GM19351 (cell line): ENCODE data around the gene PVR.
"Not testable (repeated sequence)": the region's sequence is repeated elsewhere in the genome, so short reads cannot be mapped to it uniquely, and the experiment has no call there.

Source experiments
- ATAC-seq: cut with Tn5 transposase; IDR thresholded peaks from one replicate; pipeline ENCODE4 v1.9.1; 2021; ENCODE audit warnings: mild to moderate bottlenecking, moderate library complexity; ENCODE audit not compliant: unreplicated experiment

PVR gene

DNA sequence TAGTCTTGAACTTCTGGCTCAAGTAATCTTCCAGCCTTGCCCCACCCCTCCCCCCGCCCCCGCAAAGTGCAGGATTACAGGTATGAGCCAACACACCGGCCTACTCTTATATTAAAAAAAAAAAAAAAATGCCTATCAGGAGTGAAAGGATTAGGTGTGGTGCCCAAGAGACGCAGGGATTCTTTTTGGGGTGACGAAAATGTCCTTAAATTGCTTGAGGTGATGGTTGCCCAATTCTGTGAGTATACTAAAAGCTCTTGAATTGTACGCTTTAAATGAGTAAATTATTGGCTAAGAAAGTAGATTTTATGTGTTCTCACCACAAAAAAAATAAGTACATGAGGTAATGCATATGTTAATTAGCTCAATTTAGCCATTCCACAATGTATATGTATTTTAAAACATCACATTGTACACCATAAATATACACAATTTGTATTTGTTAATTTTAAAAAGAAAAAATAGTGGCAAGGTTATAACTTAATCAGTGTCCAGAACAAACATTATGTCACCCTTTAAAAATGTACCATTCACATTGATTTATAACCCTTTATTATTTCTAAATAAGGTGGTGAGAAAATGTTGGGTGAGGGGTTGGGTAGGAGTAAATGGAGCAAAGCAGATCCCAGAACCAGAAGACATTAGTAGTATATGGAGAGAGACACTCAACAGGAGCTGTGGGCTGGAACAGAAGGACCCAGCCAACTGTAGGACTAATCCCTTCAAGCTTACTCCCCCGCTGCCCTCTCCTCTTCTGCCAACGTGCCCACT, 26.4 kb upstream of the PVR start:
- no peak for ATAC-seq

DNA sequence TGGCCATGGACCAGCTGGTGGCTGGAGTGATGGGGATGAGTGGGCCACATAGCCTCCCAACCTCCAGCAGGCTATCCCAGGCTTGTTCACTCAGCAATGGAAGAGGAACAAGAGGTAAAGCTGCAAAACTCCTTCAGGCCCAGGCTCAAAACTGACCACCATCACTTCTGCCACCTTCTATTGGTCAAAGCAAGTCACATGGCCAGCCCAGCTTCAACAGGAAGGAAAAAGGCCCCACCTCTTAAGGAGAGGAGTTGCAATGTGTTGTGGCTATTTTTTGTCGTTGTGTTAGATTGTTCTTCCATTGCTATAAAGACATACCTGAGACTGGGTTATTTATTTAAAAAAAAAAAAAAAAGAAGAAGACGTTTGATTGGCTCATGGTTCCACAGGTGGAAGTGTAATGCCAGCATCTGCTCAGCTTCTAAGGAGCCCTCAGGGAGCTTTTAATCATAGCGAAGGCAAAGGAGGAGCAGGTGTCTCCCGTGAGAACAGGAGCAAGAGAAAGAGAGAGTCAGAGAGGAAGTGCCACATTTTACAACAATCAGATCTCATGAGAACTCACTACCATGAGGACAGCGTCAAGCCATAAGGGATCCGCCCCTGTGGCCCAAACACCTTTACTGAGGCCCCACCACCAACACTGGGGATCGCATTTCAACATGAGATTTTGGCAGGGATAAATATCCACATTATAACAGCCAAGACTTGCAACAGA, 24.9 kb upstream of the PVR start:
- ATAC-seq = no peak

DNA sequence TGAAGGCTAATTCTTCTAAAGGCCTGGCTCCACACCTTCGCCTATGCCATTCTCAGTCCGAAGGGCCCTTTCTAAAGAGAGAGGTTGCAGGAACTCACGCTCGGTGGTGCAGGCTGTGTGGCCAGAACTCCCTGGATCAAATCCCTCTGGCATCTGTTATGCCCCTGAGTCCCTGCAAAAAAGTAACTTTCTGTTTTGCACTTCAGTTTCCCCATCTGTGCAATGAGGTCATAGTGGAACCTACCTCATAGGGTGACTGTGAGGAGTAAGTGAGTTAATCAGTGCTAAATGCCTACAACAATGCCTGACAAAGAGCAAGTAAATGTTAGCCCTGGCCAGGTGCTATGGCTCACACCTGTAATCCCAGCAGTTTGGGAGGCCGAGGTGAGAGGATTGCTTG, 23.0 kb upstream of the PVR start:
- ATAC-seq = no peak

GRCh38 chr19:44621367-44621766, 22.3 kb upstream of the PVR start:
- no peak for ATAC-seq

DNA sequence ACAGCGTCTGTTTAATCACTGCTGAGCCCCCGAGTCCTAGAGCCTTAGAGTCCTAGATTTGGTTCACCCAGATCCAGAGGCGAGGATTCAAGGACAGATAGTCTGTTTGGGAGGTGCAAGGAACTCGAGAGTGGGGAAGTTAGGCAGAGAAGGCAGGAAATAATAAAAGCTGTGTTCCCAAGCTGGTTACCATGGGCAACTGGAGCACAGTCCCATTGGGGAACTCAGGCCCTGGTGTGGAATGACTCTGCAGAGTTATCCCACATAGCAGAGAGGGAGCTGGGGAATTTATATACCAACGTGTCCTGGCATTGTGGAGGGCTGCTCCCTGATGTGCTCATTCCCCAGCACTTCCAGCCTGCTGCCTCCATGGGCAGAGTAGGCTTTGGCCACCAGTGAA, 20.6 kb upstream of the PVR start:
- no peak for ATAC-seq

- no peak for ATAC-seq
Observed at GRCh38 chr19:44623626-44624025, 20.1 kb upstream of the PVR start.

DNA sequence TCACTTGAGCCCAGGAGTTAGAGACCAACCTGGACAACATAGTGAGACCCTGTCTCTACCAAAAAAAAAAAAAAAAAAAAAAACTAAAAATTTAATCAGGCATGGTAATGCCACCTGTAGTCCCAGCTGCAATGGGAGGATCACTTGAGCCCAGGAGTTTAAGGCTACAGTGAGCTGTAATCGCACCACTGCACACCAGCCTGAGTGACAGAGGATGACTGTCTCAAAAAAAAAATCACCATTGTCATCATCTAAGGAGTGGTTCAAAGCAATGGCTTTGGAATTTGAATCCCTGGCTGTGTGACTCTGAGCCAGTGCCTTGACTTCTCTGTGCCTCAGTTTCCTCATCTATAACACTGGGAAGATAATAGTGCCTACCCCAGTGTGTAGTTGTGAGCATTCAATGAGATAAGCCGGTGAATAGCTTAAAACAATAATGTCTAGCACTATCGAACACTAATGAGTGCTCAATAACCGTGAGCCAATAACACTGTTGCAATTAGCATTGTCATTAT, 18.8 kb upstream of the PVR start:
- ATAC-seq = no peak

DNA sequence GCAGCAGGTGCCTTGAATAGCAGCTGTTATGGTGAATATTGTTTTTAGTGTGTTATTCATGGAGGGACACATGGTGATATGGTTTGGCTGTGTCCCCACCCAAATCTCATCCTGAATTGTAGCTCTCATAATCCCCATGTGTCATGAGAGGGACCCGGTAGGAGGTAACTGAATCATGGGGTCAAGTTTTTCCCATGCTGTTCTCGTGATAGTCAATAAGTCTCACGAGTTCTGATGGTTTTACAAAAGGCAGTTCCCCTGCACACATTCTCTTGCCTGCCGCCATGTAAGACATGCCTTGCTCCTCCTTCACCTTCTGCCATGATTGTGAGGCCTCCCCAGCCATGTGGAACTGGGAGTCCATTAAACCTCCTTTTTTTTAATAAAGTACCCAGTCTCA, 18.1 kb upstream of the PVR start:
- not testable (repeated sequence) for ATAC-seq

- no peak for ATAC-seq
Observed at GRCh38 chr19:44626048-44626624, 17.6 kb upstream of the PVR start.

- ATAC-seq = no peak
Observed at GRCh38 chr19:44627631-44628030, 16.1 kb upstream of the PVR start.

DNA sequence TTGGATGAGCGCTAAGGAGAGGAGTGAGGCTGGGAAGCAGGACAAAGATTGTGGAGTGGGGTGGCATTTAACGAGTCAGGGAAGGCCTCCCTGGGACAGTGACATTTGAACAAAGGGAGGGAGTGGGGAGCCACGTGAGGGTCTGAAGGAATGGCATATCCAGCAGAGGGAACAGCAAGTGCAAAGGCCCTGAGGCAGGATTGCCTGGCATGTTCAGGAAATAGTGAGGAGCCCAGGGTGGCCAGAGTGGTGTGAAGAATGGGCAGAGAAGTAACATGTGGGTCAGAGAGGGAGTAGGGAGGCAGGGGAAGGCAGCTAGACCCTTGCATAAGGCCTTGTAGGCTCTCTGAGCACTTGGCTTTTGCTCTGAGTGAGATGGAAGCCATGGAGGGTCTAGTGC, 14.9 kb upstream of the PVR start:
- ATAC-seq = no peak

GRCh38 chr19:44631611-44632010, 12.1 kb upstream of the PVR start:
- not testable (repeated sequence) for ATAC-seq

DNA sequence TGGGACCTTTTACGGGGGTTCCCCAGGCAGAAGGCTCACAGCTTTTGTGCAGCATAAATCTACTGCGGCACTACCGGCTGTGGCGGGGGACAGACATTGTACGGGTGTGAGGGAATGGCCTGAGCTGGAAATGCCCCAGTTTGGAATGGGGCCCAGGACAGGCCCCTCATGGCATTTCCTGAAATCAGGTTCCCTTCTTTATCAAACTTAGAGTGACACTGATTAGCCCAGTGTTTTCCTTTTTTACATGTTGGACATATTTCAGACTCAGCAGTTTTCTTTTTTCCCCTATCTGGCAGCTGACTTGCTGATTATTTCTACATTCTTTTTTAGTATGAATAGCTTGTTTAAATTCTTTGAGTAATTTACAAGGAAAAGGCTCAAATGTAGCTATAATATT, 9.7 kb upstream of the PVR start:
- not testable (repeated sequence) for ATAC-seq

DNA sequence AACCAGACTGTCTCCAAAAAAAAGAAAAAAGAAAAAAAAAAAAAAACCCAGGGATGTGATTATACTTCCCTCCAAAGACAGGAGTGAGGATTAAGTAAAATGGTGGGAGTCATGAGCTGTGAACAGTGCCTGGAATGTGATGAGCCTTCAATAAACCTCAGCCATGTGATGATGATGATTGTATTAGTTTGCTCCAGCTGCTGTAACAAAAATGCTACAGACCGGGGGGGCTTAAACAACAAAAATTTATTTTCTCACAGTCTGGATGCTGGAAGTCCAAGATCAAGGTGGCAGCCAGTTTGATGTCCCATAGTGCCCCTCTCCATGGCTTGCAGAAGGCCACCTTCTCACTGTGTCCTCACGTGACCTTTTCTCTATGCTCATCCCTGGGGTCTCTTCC, 8.9 kb upstream of the PVR start:
- no peak for ATAC-seq

- no peak for ATAC-seq
Observed at GRCh38 chr19:44635581-44636438, 7.9 kb upstream of the PVR start.

DNA sequence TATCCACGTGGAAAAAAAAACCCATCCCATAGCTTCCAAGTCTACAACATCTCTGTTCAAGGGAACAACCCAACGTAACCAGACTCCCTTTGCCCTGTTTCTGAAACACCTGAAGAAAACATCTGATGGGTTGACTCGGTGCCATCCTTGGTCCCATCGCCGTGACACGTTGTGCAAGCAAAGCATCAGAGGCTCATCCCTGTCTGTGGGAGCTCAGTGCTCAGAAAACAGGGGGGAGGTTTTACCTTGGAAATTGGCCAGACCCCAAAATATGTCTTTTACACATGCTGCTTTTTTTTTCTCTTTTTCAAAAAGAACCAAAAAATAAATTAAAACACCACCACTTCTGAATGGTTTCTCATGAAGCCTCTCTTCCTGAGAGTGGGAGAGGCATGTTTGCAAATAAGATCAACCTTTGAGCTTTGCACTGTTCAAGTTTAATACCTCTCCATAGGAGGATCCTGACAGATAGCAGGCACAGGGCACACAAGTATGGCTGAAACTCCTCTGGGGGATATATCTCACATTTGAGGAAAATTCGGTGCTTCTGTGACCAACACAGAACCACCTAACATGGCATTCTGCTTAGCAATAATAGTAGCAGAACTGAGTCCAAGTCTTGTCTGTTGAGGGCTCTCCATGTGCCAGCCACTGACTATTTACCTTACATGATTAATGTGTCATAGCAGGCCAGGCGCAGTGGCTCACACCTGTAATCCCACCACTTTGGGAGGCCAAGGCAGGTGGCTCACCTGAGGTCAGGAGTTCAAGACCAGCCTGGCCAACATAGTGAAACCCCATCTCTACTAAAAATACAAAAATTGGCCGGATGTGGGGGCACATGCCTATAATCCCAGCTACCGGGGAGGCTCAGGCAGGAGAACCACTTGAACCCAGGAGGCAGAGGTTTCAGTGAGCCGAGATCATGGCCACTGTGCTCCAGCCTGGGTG, 7.0 kb upstream of the PVR start:
- ATAC-seq = no peak

DNA sequence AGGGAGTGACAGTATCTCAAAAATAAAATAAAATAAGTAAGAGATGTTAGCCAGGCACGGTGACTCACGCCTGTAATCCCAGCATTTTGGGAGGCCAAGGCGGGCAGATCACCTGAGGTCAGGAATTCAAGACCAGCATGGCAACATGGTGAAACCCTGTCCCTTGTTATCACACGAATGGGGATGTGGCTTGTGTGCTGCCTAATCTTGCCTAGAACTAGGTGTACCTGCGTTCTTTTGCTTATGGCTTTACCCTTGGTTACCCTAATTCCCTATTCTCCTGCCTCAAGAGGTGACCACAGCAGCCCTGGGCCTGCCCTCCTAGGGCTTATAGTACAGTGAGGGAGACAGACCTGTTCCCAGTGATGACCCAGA, 6.3 kb upstream of the PVR start:
- no peak for ATAC-seq

- no peak for ATAC-seq
Observed at GRCh38 chr19:44640518-44640917, 3.2 kb upstream of the PVR start.

DNA sequence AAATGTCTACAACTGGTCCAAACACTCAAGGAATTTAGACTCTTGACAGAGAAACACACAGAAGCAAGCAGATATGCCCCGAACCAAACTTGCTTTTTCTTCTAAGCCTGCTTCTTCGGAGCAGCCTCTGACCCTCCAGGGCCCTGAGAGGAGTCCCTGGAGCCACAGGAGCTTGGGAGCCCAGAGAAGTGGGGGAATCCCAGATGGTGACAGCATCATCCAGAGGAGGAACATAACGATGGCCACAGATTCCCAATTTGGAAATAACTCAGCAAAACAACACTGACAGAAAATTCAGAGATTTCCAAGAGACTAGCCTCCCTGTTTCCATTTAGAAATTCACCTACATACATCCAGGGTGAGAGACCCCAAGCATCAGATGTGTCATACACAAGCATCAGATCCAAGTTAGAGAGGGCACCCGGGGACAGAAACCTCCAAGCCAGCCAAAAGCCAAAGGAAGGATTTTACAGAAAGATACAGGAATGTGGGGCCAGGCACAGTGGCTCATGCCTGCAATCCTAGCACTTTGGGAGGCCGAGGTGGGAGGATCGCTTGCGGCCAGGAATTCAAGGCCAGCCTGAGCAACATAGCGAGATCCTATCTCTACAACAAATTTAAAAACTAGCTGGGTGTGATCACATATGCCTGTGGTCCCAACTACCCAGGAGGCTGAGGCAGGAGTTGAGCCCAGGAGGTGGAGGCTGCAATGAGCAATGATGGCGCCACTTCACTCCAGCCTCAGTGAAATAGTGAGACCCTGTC, 2.0 kb upstream of the PVR start:
- ATAC-seq = no peak
